ENCODE measurements around the gene PI4KA.
"Not testable (repeated sequence)": the region's sequence is repeated elsewhere in the genome, so short reads cannot be mapped to it uniquely, and the experiment has no call there.

PI4KA gene

GRCh38 chr22:20720692-20721408 lies 137.8 kb downstream of the PI4KA start:
- DNase-seq = no peak

GRCh38 chr22:20718727-20719126 lies 139.9 kb downstream of the PI4KA start:
- not testable (repeated sequence) for DNase-seq

- not testable (repeated sequence) for DNase-seq
Measured at GRCh38 chr22:20717981-20718380, 140.6 kb downstream of the PI4KA start.

- DNase-seq = not testable (repeated sequence)
Measured at GRCh38 chr22:20717213-20717866, 141.3 kb downstream of the PI4KA start.

DNA sequence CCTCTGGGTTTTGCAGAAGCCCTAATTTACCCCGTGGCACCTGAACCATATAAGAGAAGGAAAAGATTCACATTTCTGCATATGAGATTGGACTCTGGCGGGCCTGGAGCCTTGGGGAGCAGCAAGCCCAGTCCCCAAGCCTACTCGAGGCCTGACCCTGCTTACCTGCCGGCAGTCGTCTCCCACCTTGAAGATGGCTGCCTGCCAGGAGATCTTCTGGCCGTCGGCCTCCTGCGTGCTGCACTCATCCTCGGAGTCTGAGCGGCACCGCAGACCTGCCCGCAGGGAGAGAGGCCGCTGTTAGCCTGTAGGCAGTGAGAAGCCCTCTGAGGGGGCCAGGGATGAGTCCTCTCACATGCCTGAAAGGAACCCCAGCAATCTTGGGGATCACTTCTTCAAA lies 145.5 kb downstream of the PI4KA start:
- not testable (repeated sequence) for DNase-seq

- DNase-seq = not testable (repeated sequence)
Measured at GRCh38 chr22:20709966-20710365, 148.6 kb downstream of the PI4KA start.

GRCh38 chr22:20707549-20708118 lies 151.0 kb downstream of the PI4KA start:
- DNase-seq = not testable (repeated sequence)

- not testable (repeated sequence) for DNase-seq
Measured at GRCh38 chr22:20703816-20704609, 154.6 kb downstream of the PI4KA start.

DNA sequence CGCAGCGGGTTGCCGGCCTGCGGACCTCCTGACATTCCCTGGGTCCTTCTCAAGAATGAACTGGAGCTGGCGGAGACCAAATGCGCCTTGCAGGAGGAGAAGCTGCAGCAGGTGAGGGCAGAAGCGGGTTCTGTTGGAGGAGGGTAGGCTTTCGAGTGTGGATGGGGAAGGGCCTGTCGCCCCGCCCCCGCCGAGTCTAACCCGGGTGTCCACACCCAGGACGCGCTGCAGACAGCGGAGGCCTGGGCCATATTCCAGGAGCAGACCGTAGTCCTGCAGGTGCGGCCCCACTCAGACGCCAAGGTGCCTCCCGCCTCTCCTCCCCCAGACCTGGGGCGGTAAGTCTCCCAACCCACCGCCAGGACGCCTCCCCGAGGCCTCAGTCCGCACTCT lies 155.2 kb downstream of the PI4KA start:
- DNase-seq = not testable (repeated sequence)

DNA sequence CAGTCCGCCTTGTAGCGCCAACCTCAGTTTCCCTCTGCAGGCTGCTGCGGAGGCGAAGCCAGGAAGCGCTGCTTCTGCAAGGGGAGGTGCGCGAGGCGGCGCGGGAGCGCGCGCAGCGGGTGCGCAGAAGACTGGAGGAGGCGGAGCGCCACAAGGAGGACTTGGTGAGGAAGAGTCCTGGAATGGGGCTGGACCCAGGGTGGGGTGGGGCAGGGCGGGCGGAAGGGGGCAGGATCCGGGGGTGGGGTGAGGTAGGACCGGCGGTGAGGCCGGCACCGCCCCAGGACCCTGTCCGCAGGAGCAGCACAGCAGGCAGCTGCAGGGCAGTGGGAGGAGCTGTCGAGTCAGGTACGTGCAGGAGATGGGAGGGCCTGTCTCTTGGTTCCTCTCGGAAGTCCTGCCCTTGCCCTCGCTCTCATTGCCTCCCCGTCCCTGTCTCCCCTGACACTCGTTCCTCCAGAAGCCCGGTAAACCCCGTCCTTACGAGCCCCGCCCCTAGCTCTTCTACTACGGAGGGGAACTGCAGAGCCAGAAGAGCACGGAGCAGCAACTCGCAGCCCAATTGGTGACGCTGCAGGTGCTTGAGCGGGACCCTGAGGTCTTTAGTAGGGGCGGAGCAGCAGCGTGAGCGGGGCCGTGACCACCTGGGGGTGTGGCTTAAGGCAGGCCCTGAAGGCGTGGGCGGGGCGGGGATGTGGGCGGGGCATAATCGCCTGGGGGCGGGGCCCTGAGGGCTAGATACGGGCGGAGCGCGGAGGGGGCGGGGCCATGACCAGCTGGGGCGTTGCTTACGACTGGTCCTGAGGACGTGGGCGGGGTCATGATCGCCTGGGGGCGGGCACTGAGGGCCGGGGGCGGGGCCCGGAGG lies 155.8 kb downstream of the PI4KA start:
- DNase-seq = peak; percentile 74

DNA sequence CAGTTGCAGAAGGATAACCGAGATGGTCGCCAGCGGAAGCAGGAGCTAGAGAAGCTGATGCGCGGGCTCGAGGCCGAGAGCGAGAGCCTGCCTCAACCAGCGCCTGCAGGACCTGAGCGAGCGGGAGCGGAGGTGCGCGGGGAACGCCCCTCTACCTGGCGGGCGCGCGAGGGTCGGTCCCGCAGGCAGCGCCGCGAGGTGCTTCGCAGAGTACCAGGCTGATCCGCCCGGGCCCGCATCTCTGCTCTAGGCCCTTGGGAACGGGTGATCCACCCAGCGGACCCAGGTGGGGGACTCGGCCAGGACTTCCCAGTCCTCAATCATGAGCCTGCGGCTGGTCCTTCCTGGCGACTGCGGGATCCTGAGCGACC lies 156.5 kb downstream of the PI4KA start:
- not testable (repeated sequence) for DNase-seq

- DNase-seq = not testable (repeated sequence)
Measured at GRCh38 chr22:20701680-20702136, 156.9 kb downstream of the PI4KA start.

DNA sequence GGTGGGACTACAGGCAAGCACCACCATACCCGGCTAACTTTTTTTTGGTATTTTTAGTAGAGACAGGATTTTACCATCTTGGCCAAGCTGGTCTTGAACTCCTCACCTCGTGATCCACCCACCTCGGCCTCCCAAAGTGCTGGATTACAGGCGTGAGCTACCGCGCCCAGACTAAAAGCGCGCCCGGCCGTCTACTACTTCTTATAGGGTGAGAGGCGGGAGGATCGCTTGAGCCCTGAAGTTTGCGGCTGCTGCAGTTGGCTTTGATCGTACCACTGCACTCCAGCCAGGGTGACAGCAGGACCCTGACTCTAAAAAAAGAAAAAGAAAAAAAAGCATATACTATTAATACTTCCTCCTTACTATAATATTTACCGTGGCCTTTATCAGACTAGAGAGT lies 158.3 kb downstream of the PI4KA start:
- not testable (repeated sequence) for DNase-seq

GRCh38 chr22:20699856-20700255 lies 158.8 kb downstream of the PI4KA start:
- DNase-seq = not testable (repeated sequence)

GRCh38 chr22:20697481-20698113 lies 161.0 kb downstream of the PI4KA start:
- not testable (repeated sequence) for DNase-seq

- DNase-seq = not testable (repeated sequence)
Measured at GRCh38 chr22:20696056-20696455, 162.6 kb downstream of the PI4KA start.

DNA sequence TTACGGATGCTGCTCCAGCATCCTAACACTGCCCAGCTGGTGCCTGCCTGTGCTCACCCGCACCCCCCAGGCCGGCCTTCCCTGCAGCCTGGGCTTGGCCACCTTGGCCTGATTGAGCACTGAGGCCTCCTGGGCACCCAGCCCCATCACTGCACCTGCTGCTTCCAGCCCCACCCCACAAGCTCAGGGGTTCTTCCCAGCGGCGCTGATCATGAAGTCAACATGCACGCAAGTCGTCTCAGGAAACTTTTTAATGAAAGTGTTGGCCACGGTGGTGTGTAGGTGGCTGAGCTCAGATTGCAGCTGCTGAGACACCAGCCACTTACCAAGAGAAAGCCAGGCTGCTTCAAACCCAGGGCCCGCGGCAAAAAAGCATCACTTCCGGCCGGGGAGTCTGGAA lies 163.4 kb downstream of the PI4KA start:
- DNase-seq = not testable (repeated sequence)

DNA sequence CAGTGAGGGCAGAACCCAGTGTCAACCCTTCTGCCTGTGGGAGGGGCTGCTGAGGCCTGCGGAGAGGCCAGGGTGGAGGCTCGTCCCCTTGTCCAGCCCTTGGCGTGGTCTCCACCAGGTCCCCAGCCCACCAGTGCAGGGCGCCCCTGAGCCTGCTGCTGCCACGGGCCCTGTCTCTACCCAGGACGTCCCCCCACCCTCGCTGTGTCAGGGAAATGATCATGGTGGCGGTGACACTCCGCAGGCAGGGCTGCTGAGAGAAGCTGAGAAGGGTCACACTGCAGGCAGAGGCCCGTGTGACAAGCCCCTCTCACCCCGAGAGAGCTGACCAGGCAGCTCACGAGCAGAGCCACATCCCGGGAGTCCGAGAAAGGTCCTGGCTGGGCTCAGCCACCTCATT lies 164.4 kb downstream of the PI4KA start:
- DNase-seq = not testable (repeated sequence)

DNA sequence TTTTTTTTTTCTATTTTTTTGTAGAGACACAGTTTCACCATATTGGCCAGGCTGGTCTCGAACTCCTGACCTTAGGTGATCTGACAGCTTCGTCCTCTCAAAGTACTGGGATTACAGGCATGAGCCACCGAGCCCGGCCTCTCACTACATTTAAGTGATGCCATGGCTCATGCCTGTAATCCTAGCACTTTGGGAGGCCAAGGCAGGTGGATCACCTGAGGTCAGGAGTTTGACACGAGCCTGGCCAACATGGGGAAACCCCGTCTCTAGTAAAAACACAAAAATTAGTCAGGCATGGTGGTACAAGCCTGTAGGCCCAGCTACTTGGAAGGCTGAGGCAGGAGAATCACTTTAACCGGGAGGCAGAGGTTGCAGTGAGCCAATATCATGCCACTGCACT lies 165.7 kb downstream of the PI4KA start:
- DNase-seq = not testable (repeated sequence)

- DNase-seq = not testable (repeated sequence)
Measured at GRCh38 chr22:20690586-20691317, 167.9 kb downstream of the PI4KA start.

All from GF-D8 (cell line).